ENCODE results near the gene RHBDD3. TPM values are rescaled to one million over a fixed set of nuclear protein-coding genes. Genes with fewer than 3 reads are reported as not detected.
A peak's percentile ranks its signal among the peaks of the same experiment; 100 is the strongest.

Gene RHBDD3
- total and polyA plus RNA-seq, 9 of the 15 experiments (the other 6 are each of a cell fraction or from before 2014, with no cell fraction given) = 0.32 to 35.6 (median 14.0) TPM

DNA sequence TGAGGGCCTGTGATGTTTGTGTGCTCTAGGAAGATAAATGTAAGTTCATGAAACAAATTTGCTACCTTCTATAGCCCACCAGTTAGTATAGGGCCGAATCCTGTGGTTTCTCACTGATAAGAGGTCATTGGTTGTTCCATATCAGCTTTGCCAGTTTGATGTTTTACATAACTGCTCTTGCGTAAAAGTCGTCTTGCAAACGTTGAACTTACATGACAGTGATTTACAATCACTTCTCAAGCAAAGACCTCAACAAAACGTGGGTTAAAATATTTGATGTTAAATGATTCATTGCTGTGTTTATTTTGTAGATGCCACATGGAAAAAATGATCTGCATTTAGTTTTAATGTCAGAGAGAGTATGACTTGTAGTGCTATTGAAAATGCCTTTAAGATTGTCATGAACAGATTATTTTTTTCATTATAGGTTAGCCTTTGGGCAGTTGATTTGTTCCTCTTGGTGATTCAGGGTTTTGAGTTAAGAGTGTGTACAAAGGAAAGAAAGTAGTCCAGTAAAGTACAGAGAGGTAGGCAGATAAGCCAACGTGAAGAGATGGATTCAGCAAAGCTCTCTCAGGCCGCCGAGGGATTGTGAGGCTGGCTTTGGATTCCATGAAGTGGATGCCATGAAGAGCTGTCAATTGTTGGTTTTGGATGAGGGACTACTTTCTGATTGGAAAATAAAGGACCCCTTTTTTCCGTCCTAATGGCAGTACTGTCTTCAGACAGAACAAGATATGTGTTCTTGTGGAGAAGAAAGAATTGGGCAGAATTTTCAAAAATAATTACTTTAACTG, 2.9 kb upstream of the RHBDD3 start (continued):
- TF ChIP-seq RCOR1 (IDR thresholded peaks at IDR 0.05; ENCODE audit: borderline replicate concordance in 1 of 2, low read depth in 2 of 2, low read length in 2 of 2) = peak in 1 of 2 experiments; percentile 98; a peak in 3 of 4 replicates
- no peak for TF ChIP-seq ZBTB8A (IDR thresholded peaks at IDR 0.05; ENCODE audit: partially characterized antibody)
- peak; percentile 81 for TF ChIP-seq ARID1B (IDR thresholded peaks at IDR 0.05)
- no peak for TF ChIP-seq ZNF778 (CRISPR knock-in tag; IDR thresholded peaks at IDR 0.05)
- TF ChIP-seq GTF2F1 (IDR thresholded peaks at IDR 0.05; ENCODE audit: low read depth, low read length) = no peak
- TF ChIP-seq BCOR (IDR thresholded peaks at IDR 0.05) = peak; percentile 22; the same call in 1 of the 2 replicates
- TF ChIP-seq ZNF134 (CRISPR knock-in tag; conservative IDR thresholded peaks at IDR 0.05) = no peak
- TF ChIP-seq RNF219 (CRISPR knock-in tag; IDR thresholded peaks at IDR 0.05) = no peak
- peak; percentile 45; the same call in 1 of the 2 replicates for TF ChIP-seq ESRRA (IDR thresholded peaks at IDR 0.05; ENCODE audit: borderline replicate concordance, low read depth)
- no peak for TF ChIP-seq ZFX (CRISPR knock-in tag; IDR thresholded peaks at IDR 0.05)
- TF ChIP-seq, protein P1, sequence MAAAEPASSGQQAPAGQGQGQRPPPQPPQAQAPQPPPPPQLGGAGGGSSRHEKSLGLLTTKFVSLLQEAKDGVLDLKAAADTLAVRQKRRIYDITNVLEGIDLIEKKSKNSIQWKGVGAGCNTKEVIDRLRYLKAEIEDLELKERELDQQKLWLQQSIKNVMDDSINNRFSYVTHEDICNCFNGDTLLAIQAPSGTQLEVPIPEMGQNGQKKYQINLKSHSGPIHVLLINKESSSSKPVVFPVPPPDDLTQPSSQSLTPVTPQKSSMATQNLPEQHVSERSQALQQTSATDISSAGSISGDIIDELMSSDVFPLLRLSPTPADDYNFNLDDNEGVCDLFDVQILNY (CRISPR knock-in tag; IDR thresholded peaks at IDR 0.05) = no peak
- peak; percentile 48; the same call in 1 of the 2 replicates for TF ChIP-seq KLF16 (IDR thresholded peaks at IDR 0.05)
- TF ChIP-seq IRF2 (CRISPR knock-in tag; IDR thresholded peaks at IDR 0.05) = no peak
- no peak for TF ChIP-seq SPI1 (IDR thresholded peaks at IDR 0.05; ENCODE audit: borderline replicate concordance, low read depth, low read length)
- peak; percentile 25; the same call in 1 of the 2 replicates for TF ChIP-seq NFIC (IDR thresholded peaks at IDR 0.05)
- TF ChIP-seq CC2D1A (IDR thresholded peaks at IDR 0.05) = no peak
- TF ChIP-seq PRMT5 (CRISPR knock-in tag; IDR thresholded peaks at IDR 0.05) = no peak
- peak; percentile 73; the same call in 1 of the 2 replicates for TF ChIP-seq CREM (IDR thresholded peaks at IDR 0.05; ENCODE audit: low read depth)
- no peak for TF ChIP-seq RBM25 (IDR thresholded peaks at IDR 0.05; ENCODE audit: low read depth, low read length, severe bottlenecking)
- no peak for TF ChIP-seq MAFK (IDR thresholded peaks at IDR 0.05; ENCODE audit: low read length)
- TF ChIP-seq MEIS2 (IDR thresholded peaks at IDR 0.05; ENCODE audit: partially characterized antibody) = peak; percentile 93
- TF ChIP-seq BRF2 (IDR thresholded peaks at IDR 0.05; ENCODE audit: borderline replicate concordance, insufficient read depth, insufficient read length) = no peak
- no peak for TF ChIP-seq TOE1 (IDR thresholded peaks at IDR 0.05; ENCODE audit: borderline replicate concordance)
- no peak for TF ChIP-seq TOE1 (CRISPR knock-in tag; IDR thresholded peaks at IDR 0.05; ENCODE audit: borderline replicate concordance, low read depth)
- TF ChIP-seq ATF1 (CRISPR knock-in tag; IDR thresholded peaks at IDR 0.05) = no peak
- peak; percentile 62 for TF ChIP-seq ATF1 (tag; IDR thresholded peaks at IDR 0.05)
- TF ChIP-seq CEBPG (CRISPR knock-in tag; IDR thresholded peaks at IDR 0.05) = no peak
- TF ChIP-seq CEBPG (tag; conservative IDR thresholded peaks at IDR 0.05 in 1 of 2, IDR thresholded peaks at IDR 0.05 in 1 of 2) = peak in 1 of 2 experiments; percentile 71; a peak in 2 of 4 replicates

Data from K562 (cell line).